ENCODE measurements around the gene MCOLN1.
A peak's percentile ranks its signal among the peaks of the same experiment; 100 is the strongest.

MCOLN1 gene

DNA sequence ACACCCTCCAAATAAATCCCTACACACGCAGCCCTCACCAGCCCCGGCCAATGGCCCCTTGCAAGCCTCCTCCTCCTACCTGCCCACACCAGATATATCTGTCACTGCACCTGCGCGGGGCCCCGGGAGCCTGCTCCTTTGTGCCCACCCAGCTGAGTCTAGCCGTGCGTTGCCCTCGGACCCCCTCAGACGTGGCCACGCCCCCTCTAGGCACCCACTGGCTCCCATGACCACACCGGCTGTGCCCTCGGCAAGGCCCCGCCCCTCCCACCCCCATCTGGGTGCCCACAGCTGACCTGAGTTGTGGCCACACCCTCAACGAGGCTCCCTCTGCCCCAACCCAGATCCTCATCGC is 6.8 kb downstream of the MCOLN1 start:
- H3K4me3 ChIP-seq (ENCODE audit: low read depth, low read length), result no peak overlapping the region
- TF ChIP-seq, protein P1, sequence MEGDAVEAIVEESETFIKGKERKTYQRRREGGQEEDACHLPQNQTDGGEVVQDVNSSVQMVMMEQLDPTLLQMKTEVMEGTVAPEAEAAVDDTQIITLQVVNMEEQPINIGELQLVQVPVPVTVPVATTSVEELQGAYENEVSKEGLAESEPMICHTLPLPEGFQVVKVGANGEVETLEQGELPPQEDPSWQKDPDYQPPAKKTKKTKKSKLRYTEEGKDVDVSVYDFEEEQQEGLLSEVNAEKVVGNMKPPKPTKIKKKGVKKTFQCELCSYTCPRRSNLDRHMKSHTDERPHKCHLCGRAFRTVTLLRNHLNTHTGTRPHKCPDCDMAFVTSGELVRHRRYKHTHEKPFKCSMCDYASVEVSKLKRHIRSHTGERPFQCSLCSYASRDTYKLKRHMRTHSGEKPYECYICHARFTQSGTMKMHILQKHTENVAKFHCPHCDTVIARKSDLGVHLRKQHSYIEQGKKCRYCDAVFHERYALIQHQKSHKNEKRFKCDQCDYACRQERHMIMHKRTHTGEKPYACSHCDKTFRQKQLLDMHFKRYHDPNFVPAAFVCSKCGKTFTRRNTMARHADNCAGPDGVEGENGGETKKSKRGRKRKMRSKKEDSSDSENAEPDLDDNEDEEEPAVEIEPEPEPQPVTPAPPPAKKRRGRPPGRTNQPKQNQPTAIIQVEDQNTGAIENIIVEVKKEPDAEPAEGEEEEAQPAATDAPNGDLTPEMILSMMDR (IDR thresholded peaks at IDR 0.05; ENCODE audit: low read depth, low read length), result no peak
- TF ChIP-seq POLR2A (IDR thresholded peaks at IDR 0.05; ENCODE audit: extremely low read depth, insufficient read length) (no peak), MYC (IDR thresholded peaks at IDR 0.05; ENCODE audit: low read depth, low read length) (no peak)
- TF ChIP-seq, protein P2, sequence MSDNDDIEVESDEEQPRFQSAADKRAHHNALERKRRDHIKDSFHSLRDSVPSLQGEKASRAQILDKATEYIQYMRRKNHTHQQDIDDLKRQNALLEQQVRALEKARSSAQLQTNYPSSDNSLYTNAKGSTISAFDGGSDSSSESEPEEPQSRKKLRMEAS (IDR thresholded peaks at IDR 0.05; ENCODE audit: low read depth, low read length), result no peak

DNA sequence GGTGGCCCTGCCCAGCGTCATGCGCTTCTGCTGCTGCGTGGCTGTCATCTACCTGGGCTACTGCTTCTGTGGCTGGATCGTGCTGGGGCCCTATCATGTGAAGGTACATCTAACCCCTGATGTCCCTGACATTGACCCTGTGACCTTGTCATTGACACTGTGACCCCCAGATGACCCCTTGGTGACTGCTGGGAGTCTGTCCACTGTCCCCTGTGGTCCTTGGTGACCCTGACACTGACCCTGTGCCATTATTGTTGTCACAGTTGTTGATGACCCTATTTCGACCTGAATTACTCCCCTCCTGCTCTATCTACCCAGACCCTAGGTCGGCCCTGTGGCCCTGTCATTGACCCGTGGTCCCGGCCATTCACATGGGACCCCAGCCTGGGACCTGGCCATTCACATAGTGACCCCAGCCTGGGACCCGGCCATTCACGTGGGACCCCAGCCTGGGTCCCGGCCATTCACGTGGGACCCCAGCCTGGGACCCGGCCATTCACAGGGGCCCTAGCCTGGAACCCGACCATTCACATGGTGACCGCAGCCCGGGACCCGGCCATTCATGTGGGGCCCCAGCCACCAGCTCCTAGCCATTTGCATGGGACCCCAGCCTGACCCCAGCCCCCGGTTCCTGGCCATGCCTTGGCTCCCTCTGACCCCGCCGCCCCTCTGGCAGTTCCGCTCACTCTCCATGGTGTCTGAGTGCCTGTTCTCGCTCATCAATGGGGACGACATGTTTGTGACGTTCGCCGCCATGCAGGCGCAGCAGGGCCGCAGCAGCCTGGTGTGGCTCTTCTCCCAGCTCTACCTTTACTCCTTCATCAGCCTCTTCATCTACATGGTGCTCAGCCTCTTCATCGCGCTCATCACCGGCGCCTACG is 7.4 kb downstream of the MCOLN1 start:
- no peak for DNase-seq (ENCODE audit: low read depth)
- no peak overlapping the region for H3K4me3 ChIP-seq (ENCODE audit: low read depth, low read length)
- TF ChIP-seq MYC (IDR thresholded peaks at IDR 0.05; ENCODE audit: low read depth, low read length) (no peak), POLR2A (IDR thresholded peaks at IDR 0.05; ENCODE audit: extremely low read depth, insufficient read length) (no peak)
- TF ChIP-seq, protein P2 (IDR thresholded peaks at IDR 0.05; ENCODE audit: low read depth, low read length), result no peak
- TF ChIP-seq, protein P1 (IDR thresholded peaks at IDR 0.05; ENCODE audit: low read depth, low read length), result no peak

More for the DNA sequence above, 6.8 kb downstream of the MCOLN1 start:
- no peak for DNase-seq (ENCODE audit: low read depth)

DNA sequence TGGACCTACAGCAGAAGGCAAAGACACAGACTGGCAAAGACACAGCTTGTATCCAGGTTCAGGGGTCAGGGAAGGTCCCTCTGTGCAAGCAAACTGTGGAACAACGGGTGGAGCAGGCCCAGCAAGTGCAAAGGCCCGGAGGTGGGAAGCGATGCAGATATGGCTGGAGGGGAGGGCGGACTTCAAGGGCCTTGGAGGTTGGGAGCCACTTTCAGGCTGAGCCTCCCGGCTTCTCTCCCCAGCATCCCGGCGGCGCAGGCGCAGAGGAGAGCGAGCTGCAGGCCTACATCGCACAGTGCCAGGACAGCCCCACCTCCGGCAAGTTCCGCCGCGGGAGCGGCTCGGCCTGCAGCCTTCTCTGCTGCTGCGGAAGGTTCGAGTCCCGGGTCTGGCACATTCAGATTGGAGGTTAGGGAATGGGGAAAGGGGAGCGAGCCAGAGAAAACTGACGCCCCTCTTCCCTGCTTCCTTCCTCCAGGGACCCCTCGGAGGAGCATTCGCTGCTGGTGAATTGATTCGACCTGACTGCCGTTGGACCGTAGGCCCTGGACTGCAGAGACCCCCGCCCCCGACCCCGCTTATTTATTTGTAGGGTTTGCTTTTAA is 11.0 kb downstream of the MCOLN1 start:
- H3K4me3 ChIP-seq (ENCODE audit: low read depth, low read length), result no peak overlapping the region
- TF ChIP-seq POLR2A (IDR thresholded peaks at IDR 0.05; ENCODE audit: extremely low read depth, insufficient read length), result no peak
- no peak for TF ChIP-seq MYC (IDR thresholded peaks at IDR 0.05; ENCODE audit: low read depth, low read length)
- TF ChIP-seq, protein P2 (IDR thresholded peaks at IDR 0.05; ENCODE audit: low read depth, low read length), result no peak
- TF ChIP-seq, protein P1 (IDR thresholded peaks at IDR 0.05; ENCODE audit: low read depth, low read length), result no peak
- no peak for DNase-seq (ENCODE audit: low read depth)

DNA sequence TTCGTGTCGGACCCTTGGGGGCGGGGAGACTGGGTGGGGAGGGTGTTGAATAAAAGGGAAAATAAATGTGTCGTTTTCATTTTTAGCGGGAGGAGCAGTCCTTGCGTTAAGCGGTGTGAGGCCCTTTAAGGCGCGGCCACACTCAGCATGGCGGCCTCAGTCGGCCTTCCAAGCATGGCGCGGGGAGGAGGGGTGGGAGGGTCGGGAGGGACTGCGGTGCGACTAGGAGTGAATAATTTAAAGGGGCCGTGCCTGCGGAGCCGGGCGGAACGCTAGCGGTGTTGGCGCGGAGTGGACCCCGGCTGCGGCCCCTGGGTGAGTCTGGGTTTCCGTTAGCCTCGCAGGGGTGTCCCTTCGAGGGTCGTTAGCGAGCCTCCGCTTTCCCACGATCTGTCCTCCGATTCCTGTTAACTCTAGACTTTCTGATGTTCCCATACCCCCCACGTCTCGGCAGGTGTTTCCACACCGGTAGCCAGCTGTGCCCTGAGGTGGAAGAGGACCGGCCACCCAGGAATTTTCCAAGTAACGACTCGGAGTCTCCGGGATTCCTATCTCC is 11.6 kb downstream of the MCOLN1 start:
- TF ChIP-seq POLR2A (IDR thresholded peaks at IDR 0.05; ENCODE audit: extremely low read depth, insufficient read length) (no peak), MYC (IDR thresholded peaks at IDR 0.05; ENCODE audit: low read depth, low read length) (peak; percentile 22; the same call in 1 of the 2 replicates)
- TF ChIP-seq, protein P2 (IDR thresholded peaks at IDR 0.05; ENCODE audit: low read depth, low read length), result peak; percentile 60
- peak; percentile 91 for DNase-seq (ENCODE audit: low read depth)

DNA sequence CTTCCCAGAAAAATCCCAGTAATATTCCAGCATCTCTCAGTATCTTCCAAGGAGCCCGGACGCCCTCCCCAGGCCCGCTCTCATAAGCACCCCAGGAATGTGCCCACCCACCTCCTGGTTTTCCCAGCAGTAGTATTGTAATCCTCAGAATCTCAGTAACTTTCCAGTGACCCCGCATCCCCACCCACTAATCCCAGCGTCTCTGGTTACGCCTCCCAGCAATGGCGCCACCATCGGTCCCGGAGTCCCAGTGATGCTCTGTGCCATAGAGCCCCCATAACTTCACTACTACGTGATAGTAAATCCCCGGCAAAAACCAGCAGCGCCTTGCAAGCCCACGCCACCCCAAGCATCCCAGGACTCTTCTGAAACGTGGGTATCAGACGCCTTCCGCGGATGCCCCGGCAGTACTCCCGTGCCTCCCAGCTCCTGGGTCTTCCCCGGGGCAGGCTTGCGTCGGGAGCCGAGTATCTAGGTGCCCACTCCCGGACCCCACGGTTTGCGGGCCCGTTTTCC is 12.2 kb downstream of the MCOLN1 start:
- DNase-seq (ENCODE audit: low read depth), result peak; percentile 51
- TF ChIP-seq POLR2A (IDR thresholded peaks at IDR 0.05; ENCODE audit: extremely low read depth, insufficient read length), result no peak
- TF ChIP-seq, protein P2 (IDR thresholded peaks at IDR 0.05; ENCODE audit: low read depth, low read length), result no peak
- no peak for TF ChIP-seq MYC (IDR thresholded peaks at IDR 0.05; ENCODE audit: low read depth, low read length)
- TF ChIP-seq, protein P1 (IDR thresholded peaks at IDR 0.05; ENCODE audit: low read depth, low read length), result no peak
- peak overlapping the region; percentile 75 for H3K4me3 ChIP-seq (ENCODE audit: low read depth, low read length)

More for the DNA sequence above, 11.6 kb downstream of the MCOLN1 start:
- H3K4me3 ChIP-seq (ENCODE audit: low read depth, low read length), result peak overlapping the region; percentile 75
